ENCODE results near the gene TEP1. TPM values are rescaled to one million over a fixed set of nuclear protein-coding genes. Genes with fewer than 3 reads are reported as not detected.

The TEP1 gene
- 51.7 TPM for total RNA-seq (2013)
- 10 to 100 TPM in 1 of 3 donors, 1 to 10 TPM in 2; 2.3 to 78.9 (median 7.1) TPM for polyA plus RNA-seq
- 47.8 and 52.8 TPM in 2 replicates for polyA minus RNA-seq
- 24.0 to 164 (median 89.6) reads per million in 11 experiments for total RNA-seq

DNA sequence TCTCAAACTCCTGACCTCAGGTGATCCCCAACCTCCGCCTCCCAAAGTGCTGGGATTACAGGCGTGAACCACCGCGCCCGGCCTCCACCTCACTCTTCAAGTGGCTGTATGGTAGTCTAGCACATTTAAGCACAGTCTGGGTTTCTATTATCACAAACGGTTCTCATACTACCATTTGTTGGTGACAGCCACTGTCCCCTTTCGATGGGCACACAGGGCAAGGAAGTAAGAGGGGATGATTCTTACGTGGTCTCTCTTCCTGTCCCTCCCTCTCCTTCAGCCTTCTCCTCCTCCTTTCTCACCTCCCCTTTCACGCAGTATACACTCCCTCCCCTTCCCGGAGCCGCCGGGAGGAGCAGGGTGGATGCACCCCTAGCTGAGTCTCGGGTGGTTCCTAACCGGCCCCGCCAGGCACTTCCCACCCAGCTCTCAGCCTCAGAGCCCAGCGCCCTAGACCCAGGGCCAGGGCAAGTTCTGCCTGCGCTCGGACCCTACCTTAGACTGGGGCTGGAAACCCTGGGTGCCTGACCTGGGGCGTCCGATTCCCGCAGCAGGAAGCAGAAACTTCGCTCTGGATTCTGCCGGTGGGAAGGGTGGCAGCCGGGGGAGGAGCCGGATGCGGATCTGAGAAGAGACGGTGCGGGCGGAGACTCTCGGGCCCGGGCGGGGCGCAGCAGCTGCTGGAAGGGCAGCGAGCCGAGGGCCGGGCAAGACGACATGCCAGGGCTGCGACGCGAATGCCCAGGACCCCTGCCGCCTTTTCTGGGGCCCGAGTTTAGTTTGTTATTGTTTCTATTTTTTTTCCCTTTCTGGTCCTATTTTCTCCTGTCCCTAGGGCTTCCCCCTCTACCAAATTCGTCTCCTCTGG, at the start of gene TEP1:
Gene TEP1, minus strand, starts transcription at position 626 of the 868 bp plus-strand sequence. CDS start 5,062 bp downstream, outside the sequence.
- Histone ChIP-seq H3K4me1 (ENCODE audit: control insufficient read depth in 1 of 2, insufficient read depth in 2 of 2, low read length in 2 of 2) (peaks cover 29 to 35% of the 10 kb centered on the region in 2 donors), H2AFZ (ENCODE audit: insufficient read depth, low read depth, low read length, poor library complexity, severe bottlenecking) (peak within 1 kb of the TSS; percentile 78), H3K9ac (ENCODE audit: insufficient read depth, low read length, poor library complexity, severe bottlenecking) (peak within 1 kb of the TSS; percentile 69), H3K4me3 (replicated peaks in 1 of 3; ENCODE audit: low read depth in 2 of 3, low read length in 3 of 3) (peak within 1 kb of the TSS; percentile 82 to 95 (median 86)), H3K4me2 (replicated peaks; ENCODE audit: extremely low read depth, low read length, poor library complexity, severe bottlenecking) (peak within 1 kb of the TSS; percentile 77), H4K20me1 (ENCODE audit: insufficient read depth, low read length) (peaks cover 47% of the 10 kb centered on the region), H3K27ac (ENCODE audit: low read depth in 1 of 2, low read length in 2 of 2) (peak within 1 kb of the TSS; percentile 73 to 82), H3K36me3 (replicated peaks in 1 of 2; ENCODE audit: control insufficient read depth in 1 of 2, insufficient read depth in 2 of 2, low read length in 2 of 2) (peaks cover 6 to 13% of the 10 kb centered on the region in 2 donors), H3K27me3 (ENCODE audit: control insufficient read depth in 2 of 2, insufficient read depth in 2 of 2, low read length in 2 of 2) (no peaks in the 10 kb centered on the region), H3K79me2 (ENCODE audit: insufficient read depth, low read length) (peaks cover 64% of the 10 kb centered on the region), H3K9me3 (replicated peaks in 1 of 2; ENCODE audit: control insufficient read depth in 1 of 2, insufficient read depth in 1 of 2, low read length in 2 of 2) (no peaks in the 10 kb centered on the region)
- intact Hi-C loops (cut with micrococcal nuclease): loop anchor here in 1 of 2 donors (10.0 kb wide), 1 partner anchor 52 kb away; the partner anchor contains the start of genes PIP4P1 and PNP
- Mint-ChIP-seq H3K4me3 (peak within 1 kb of the TSS; percentile 97 to 98), H3K27me3 (ENCODE audit: low read depth in 3 of 3) (peaks cover 0 to 1% (median 0%) of the 10 kb centered on the region in 3 donors), H3K36me3 (peaks cover 8 to 10% of the 10 kb centered on the region in 2 donors), H3K9me3 (no peaks in the 10 kb centered on the region), H3K4me1 (peaks cover 50% of the 10 kb centered on the region), H3K27ac (peak within 1 kb of the TSS; percentile 83 to 97 (median 92))
- DNase-seq: peak; percentile 45 to 61 (median 52)
- 0% methylated on average over 27 of the region's 43 CpGs for WGBS (ENCODE audit: insufficient coverage)
- TF ChIP-seq, protein P1, sequence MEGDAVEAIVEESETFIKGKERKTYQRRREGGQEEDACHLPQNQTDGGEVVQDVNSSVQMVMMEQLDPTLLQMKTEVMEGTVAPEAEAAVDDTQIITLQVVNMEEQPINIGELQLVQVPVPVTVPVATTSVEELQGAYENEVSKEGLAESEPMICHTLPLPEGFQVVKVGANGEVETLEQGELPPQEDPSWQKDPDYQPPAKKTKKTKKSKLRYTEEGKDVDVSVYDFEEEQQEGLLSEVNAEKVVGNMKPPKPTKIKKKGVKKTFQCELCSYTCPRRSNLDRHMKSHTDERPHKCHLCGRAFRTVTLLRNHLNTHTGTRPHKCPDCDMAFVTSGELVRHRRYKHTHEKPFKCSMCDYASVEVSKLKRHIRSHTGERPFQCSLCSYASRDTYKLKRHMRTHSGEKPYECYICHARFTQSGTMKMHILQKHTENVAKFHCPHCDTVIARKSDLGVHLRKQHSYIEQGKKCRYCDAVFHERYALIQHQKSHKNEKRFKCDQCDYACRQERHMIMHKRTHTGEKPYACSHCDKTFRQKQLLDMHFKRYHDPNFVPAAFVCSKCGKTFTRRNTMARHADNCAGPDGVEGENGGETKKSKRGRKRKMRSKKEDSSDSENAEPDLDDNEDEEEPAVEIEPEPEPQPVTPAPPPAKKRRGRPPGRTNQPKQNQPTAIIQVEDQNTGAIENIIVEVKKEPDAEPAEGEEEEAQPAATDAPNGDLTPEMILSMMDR (IDR thresholded peaks at IDR 0.05): no peak

Data from CD14-positive monocyte (primary cell).